GM06990 (cell line): ENCODE measurements around the gene CASP14.

Source experiments
- DNase-seq: peaks from one replicate; pipeline ENCODE4 v3.0.0-alpha.2; 2011; ENCODE audit not compliant: insufficient read length; ENCODE audit errors: extremely low read depth
- H3K27me3 ChIP-seq: replicated peaks from 2 replicates; pipeline ENCODE4 v1.6.0; 2011; ENCODE audit warnings: low read length; ENCODE audit not compliant: control insufficient read depth, insufficient read depth
- H3K36me3 ChIP-seq: 2 replicates; pipeline ENCODE4 v1.5.1; 2011; ENCODE audit warnings: low read length; ENCODE audit not compliant: control insufficient read depth, insufficient read depth
- H3K4me3 ChIP-seq: replicated peaks from 2 replicates; pipeline ENCODE4 v1.5.1; 2011; ENCODE audit warnings: low read depth, mild to moderate bottlenecking, control low read depth, low read length
- CTCF ChIP-seq: IDR thresholded peaks from 2 replicates; pipeline ENCODE4 v1.5.1; 2011; ENCODE audit warnings: low read length, control low read depth, mild to moderate bottlenecking, inconsistent platforms; ENCODE audit not compliant: insufficient read depth, poor library complexity, severe bottlenecking

Gene CASP14

GRCh38 chr19:15021286-15022007, 27.8 kb upstream of the CASP14 start:
- H3K36me3 ChIP-seq = no peaks in the 10 kb centered on the region
- no peak for TF ChIP-seq CTCF
- DNase-seq = no peak
- no peak overlapping the region for H3K4me3 ChIP-seq
- no peaks in the 10 kb centered on the region; the same call in 1 of the 2 replicates for H3K27me3 ChIP-seq

GRCh38 chr19:15022752-15023151, 26.5 kb upstream of the CASP14 start:
- no peaks in the 10 kb centered on the region; the same call in 1 of the 2 replicates for H3K27me3 ChIP-seq
- no peak for DNase-seq
- no peak for TF ChIP-seq CTCF
- H3K36me3 ChIP-seq = no peaks in the 10 kb centered on the region
- H3K4me3 ChIP-seq = no peak overlapping the region

- TF ChIP-seq CTCF = peak; percentile 43
- no peak for DNase-seq
- no peak overlapping the region for H3K4me3 ChIP-seq
- no peaks in the 10 kb centered on the region for H3K36me3 ChIP-seq
- no peaks in the 10 kb centered on the region; the same call in 1 of the 2 replicates for H3K27me3 ChIP-seq
Observed at GRCh38 chr19:15025217-15025616, 24.1 kb upstream of the CASP14 start.

GRCh38 chr19:15028490-15028889, 20.8 kb upstream of the CASP14 start:
- no peak for DNase-seq
- no peak for TF ChIP-seq CTCF
- Histone ChIP-seq H3K36me3 (no peaks in the 10 kb centered on the region), H3K27me3 (no peaks in the 10 kb centered on the region; the same call in 1 of the 2 replicates), H3K4me3 (no peak overlapping the region)

- H3K36me3 ChIP-seq = no peaks in the 10 kb centered on the region
- no peak for TF ChIP-seq CTCF
- no peak overlapping the region for H3K4me3 ChIP-seq
- no peak for DNase-seq
- no peaks in the 10 kb centered on the region for H3K27me3 ChIP-seq
Observed at GRCh38 chr19:15031675-15032074, 17.6 kb upstream of the CASP14 start.
